ENCODE measurements around the gene NDUFA11. TPM values are rescaled to one million over a fixed set of nuclear protein-coding genes. Genes with fewer than 3 reads are reported as not detected.
"Not testable (repeated sequence)": the region's sequence is repeated elsewhere in the genome, so short reads cannot be mapped to it uniquely, and the experiment has no call there.

NDUFA11 gene
- polyA plus RNA-seq, 4 donors: 129 to 208 (median 143) TPM

DNA sequence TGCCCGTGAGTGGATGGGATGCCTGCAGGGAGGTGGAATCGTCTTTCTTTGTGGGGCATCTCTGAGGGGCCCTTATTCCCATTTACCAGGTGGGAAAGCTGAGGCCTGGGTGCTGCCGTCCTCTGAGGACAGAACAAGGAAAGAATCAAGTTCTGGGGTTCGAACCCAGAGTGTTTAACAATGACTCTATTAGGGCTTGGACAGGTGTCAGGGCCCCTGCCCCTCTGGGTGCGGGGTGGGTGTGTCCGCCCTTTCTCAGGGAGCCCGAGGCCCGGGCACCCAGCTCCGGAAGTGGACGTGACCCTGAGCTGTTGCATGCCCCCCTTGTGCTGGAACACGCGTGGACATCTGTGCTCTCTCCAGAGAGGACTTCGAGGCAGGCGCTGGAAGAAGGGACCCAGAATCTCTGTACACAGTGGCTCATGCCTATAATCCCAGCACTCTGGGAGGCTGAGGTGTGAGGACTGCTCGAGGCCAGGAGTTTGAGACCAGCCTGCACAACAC is 10.8 kb downstream of the NDUFA11 start:
- no peak for DNase-seq (ENCODE audit: low read depth in 4 of 4, low spot score in 3 of 4)

DNA sequence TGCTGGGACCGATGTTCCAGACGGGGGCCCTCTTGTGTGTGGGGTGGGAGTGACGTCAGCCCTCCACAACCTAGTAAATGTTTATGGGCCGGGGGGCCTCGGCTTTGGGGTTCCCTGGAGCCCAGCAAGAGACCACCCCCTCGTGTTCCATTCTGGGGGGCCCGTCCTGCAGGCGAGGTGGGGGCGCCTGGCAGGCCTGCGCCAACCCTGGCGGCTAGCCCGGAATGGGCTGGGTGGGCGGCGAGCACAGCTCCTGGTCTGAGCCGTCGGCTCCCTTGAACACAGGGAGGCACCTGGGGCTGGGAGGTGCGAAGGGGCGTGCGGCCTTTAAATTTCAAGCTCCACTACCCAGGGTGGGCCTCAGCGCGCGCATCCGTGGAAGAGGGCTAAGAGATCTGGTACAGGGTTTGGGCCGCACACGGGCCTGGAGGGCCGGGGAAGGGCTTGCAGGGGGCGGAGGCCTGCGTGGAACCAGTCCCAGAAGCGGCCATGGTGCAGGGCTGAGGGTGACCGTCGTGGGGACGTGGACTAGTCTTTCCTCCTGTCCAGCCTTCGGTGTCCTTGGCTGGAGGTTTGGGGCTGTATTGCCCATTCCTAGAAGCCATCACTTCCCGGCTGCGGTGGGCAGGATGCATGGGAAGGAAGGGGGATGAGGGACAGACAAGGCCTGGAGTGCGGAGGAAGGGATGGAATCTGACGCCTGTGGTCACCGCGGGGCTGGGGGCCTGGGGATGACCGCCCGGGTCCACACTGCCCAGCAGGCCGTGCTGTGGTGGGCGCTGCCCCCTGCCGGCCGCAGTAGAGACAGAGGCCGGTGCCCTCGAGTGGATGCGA is 11.4 kb downstream of the NDUFA11 start:
- DNase-seq (ENCODE audit: low read depth in 4 of 4, low spot score in 3 of 4): no peak

DNA sequence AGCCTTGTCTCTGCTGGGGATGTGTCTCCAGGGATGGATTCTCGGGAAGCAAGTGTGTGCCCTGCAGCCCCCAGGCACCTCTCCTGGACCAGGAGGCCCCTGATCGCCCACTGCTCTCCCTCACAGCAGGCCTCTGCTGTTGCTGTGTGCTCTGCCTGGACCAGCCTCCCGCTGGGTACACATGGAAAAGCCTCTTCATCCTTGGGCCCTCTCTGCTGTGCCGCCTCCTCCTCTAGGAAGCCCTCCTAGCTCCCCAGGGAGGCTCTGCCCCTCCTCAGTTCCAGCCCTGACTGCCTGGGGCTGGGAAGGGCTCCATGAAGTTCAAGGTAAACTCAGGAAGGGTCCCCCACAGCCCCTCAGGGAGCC is 12.0 kb downstream of the NDUFA11 start:
- no peak for DNase-seq (ENCODE audit: low read depth in 4 of 4, low spot score in 3 of 4)

DNA sequence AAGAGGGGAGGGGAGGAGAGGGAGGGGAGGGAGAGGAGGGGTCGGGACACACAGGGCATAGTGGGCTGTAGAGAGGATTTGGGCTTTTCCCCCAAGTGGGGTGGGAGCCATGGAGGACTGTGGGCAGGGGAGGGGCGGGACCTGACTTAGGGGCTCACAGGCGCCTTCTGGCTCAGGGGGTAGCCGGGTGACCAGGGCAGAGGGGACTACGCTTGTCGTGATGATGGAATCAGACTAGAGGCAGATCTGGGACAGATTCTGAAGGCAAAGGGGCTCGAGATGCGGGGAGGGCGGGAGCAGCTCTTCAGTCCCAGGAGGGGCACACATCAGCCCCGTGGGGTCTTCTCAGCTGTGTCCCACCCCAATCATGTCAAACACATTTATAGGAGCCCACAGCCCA is 13.5 kb downstream of the NDUFA11 start:
- no peak for DNase-seq (ENCODE audit: low read depth in 4 of 4, low spot score in 3 of 4)

DNA sequence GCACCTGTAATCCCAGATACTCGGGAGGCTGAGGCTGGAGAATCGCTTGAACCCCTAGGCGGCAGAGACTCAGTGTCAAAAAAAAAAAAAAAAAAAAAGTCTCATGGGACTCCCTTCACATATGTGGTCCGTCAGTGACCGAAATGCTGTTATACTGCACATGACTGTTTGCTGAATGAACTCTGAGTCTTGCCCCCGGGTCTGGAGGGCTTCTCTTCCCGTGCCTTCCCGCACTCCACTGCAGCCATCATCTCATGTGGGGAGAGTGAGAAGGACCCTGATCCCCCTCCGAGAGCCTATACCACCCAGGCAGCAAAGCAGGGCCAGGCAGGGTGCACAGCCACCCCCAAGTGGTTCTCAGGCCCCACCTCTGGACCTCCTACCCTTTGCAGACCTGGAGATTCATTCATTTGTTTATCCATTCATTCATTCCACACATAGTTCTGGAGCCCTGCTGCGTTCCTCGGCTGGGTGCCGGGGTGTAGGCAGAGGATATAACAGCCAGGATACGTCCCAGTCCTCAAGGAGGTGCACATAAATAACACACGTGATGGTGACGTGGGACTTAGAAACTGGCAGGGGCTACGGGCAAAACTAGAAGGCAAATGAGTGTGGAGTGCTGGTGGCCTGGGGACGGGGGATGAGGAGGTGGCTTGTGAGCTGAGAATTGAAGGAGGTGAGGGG is 14.2 kb downstream of the NDUFA11 start:
- DNase-seq (ENCODE audit: low read depth in 4 of 4, low spot score in 3 of 4): no peak

DNA sequence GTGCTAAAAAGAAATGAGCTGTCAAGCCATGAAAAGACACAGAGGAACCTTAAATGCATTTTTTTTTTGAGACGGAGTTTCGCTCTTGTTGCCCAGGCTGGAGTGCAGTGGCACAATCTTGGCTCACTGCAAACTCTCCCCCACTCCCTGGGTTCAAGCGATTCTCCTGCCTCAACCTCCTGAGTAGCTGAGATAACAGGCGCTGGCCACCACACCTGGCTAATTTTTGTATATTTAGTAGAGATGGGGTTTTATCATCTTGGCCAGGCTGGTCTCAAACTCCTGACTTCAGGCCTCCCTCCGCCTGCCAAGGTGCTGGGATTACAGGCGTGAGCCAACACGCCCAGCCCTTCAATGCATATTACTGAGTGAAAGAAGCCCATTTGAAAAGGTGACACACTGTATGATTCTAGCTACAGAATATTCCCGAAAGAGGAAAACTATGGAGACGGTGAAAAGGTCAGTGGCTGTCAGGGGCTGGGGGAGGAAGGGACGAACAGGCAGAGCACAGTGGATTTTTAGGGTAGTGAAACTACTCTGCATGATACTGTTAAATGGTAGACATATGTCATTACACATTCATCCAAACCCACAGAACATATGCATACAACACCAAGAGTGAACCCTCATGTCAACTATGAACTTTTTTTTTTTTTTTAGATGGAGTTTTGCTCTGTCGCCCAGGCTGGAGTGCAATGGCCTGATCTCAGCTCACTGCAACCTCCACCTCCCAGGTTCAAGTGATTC is 19.4 kb downstream of the NDUFA11 start:
- not testable (repeated sequence) for DNase-seq (ENCODE audit: low read depth in 4 of 4, low spot score in 3 of 4)

DNA sequence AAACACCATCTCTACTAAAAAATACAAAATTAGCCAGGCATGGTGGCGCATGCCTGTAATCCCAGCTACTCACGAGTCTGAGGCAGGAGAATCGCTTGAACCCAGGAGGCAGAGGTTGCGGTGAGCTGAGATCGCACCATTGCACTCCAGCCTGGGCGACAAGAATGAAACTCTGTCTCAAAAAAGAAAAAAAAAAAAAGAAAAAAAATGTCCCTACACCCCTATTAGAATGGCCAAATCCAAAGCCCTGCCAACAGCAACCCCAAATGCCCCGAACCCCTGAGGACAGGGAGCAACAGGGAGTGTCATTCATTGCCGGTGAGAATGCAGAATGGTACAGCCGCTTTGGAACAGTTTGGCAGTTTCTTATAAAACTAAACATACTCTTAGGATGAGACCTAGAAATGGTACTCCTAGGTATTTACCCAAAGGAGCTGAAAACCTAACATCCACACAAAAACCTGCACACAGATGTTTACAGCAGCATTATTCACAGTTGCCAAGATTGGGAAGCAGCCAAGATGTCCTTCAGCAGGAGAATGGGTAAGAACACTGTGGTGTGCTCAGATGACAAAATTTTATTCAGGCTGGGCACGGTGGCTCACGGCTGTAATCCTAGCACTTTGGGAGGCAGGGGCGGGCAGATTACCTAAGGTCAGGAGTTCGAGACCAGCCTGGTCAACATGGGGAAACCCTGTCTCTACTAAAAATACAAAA is 20.3 kb downstream of the NDUFA11 start:
- not testable (repeated sequence) for DNase-seq (ENCODE audit: low read depth in 4 of 4, low spot score in 3 of 4)

DNA sequence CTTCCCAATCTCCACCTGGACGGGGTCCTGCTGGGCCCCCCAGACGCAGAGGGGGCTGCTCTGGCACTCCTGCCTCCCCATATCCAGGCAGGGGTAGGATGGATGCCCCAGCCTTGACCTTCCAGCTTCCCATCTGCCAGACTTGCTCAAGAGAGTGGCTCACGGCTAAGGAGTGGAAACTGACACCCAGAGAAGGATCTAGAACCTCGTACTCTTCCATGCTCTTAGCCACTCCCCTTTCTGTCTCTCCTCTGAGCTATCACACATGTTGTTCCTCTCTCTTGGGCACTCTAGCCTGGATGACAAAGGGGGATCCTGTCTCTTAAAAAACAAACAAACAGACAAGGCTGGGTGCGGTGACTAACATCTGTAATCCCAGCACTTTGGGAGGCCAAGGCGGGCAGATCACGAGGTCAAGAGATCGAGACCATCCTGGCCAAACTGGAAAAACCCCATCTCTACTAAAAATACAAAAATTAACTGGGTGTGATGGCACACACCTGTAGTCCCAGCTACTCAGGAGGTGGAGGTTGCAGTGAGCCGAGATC is 21.1 kb downstream of the NDUFA11 start:
- DNase-seq (ENCODE audit: low read depth in 4 of 4, low spot score in 3 of 4): no peak

DNA sequence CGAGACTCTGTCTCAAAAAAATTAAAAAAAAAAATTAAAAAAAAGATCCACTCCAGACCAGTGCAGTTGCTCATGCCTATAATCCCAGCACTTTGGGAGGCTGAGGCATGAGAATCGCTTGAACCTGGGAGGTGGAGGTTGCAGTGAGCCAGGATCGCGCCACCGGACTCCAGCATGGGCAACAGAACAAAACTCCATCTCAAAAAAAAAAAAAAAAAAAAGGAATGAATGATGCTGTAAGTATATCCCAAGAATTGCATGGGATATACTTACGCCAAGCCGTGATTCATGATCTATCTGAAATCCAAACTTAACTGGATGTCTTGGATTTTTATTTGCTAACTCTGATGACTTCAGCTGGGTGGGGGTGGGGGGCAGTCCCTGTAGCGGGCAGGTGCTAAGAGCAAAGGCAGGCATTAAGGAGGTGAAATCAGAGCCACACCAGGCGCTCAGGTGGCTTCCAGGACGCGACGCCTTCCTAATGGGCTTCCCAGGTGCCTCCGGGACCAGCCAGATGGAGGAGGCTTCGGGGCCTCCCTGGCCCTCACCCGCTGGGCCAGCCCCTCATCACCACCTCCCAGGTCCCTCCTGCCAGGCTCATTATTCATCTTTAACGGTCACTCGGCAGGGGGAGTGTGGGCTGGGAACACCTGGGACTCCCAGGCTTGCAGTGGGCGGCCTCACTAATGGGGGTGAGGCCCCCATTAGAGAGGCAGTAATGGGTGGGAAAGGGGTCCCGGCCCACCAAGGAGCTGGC is 21.9 kb downstream of the NDUFA11 start:
- DNase-seq (ENCODE audit: low read depth in 4 of 4, low spot score in 3 of 4): no peak

DNA sequence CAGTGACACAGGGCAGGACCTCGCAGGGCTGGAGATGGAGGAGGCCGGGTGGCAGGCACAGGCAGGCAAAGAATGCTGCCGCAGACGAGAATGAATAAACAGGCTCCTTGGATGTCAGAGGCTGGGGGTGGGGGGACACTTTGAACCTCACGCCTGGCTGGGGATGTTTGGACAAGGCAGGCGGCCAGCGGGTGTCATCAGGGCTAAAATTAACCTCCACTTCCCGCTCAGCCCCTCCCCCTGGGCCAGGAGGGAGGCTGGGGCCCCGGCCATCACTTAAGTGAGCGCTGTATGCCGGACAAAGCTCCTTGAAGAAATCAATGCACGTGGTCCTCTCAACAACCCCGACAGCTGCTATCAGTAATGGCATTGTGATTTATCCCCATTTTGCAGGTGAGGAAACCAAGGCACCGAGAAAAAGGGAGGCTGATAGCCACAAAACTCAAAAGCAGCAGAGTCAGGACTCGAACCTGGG is 22.9 kb downstream of the NDUFA11 start:
- DNase-seq (ENCODE audit: low read depth in 4 of 4, low spot score in 3 of 4): peak in 1 of 4 donors; percentile 43

DNA sequence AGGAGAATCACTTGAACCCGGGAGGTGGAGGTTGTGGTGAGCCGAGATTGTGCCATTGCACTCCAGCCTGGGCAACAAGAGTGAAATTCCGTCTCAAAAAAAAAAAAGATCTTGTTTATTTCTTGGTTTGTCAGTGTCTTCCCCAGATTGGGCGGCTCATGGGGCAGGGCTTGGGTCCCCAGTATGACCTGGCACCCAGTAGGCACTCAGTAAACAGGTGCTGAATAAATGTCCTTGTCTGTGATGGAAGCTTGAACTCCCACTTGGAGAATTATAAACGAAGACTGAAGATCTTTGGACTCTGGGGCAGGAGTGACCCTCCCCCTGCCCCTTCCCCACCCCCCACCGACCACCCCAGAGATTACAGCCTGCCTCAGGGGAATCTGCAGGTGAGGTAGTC is 23.4 kb downstream of the NDUFA11 start:
- DNase-seq (ENCODE audit: low read depth in 4 of 4, low spot score in 3 of 4): no peak

DNA sequence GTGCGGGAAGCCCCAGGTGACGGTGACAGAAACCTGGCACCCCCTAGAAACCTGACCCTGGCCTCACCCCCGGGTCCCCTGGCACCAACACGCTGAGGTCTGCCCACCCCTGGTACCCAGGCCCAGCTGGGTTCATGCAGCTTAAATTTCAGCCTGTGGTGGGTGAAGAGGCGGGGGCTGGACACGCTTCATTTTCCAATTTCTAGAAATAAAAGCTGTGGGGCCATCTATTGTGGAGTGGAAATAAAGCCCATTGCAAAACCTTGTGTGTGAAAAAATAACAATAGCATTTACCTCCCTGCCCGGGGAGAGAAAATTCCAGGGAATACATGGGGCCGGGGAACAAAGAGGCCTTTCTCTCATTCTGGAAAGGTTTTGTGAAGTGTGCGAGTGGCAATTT is 25.7 kb downstream of the NDUFA11 start:
- no peak for DNase-seq (ENCODE audit: low read depth in 4 of 4, low spot score in 3 of 4)

DNA sequence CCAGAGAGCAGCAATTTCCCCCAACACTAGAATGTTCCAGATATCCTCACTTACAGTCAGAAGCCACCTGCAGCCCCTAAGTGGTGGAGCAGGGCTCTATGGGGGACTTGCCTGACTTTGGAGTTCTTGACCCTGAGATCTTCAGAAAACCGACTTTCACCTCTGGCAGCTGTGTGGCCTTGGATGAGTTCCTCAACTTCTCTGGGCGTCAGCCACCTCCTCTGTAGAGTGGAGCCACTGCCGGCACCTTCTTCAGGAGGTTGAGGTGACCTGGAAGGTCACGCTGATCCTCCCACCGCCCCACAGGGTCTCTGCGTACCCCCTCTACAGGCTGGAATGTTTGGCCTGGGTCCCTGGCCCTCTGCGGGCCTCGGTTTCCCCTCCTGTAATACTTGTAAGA is 26.2 kb downstream of the NDUFA11 start:
- no peak for DNase-seq (ENCODE audit: low read depth in 4 of 4, low spot score in 3 of 4)

DNA sequence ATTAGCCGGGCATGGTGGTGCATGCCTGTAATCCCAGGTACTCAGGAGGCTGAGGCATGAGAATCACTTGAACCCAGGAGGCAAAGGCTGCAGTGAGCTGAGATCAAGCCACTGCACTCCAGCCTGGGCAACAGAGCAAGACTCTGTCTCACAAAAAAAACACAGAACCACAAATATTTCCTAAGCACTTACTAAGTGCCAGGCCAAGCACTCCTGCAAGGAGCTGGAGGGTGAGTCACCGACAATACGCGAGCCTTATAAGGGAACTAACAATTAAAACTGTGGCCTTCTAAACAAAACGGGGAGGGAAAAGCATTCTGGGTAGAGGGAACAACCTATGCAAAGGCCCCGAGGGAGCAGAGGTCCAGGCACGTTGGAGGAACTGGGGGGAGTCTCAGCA is 29.1 kb downstream of the NDUFA11 start:
- not testable (repeated sequence) for DNase-seq (ENCODE audit: low read depth in 4 of 4, low spot score in 3 of 4)

DNA sequence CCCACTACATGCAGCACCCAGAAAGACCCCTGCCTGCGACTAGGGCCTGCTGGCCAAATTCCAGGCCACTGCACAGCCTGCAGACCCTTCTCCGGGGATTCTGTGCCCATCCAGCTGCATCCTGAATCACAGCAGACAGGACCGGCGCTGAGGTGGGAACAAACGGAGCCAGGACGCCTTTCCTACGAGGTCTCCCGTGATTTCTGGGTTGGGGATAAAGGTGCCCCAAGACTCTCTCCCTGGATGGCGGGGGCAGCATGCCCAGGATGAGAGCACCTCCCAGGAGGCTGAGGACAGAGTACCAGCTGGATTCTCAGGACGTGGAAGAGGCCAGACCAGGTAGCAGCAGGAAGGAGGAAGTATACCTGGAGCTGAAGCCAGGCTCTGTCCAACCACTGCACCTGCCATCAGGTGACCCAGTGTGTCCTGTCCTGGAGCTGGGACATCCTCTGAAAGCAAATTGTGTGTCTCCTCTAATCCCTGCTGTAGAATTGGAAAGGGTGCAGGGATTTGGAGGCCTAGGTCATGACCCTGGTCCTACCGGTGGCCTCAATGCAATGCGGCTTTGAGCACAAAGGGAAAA is 29.9 kb downstream of the NDUFA11 start:
- DNase-seq (ENCODE audit: low read depth in 4 of 4, low spot score in 3 of 4): no peak

DNA sequence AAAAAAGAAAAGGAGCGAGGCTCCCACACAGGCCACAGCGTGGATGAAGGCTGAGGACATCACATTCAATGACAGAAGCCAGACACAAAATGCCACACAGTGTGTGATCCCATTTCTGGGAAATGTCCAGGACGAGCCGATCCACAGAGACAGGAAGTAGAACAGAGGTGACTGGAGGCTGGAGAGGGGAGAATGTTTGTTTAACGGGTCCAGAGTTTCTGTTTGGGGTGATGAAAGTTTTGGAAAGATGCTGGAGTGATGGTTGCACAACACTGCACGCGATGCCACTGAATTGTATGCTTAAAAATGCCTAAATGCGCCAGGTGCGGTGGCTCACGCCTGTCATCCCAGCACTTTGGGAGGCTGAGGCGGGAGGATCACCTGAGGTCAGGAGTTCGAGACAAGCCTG is 32.6 kb downstream of the NDUFA11 start:
- DNase-seq (ENCODE audit: low read depth in 4 of 4, low spot score in 3 of 4): no peak

DNA sequence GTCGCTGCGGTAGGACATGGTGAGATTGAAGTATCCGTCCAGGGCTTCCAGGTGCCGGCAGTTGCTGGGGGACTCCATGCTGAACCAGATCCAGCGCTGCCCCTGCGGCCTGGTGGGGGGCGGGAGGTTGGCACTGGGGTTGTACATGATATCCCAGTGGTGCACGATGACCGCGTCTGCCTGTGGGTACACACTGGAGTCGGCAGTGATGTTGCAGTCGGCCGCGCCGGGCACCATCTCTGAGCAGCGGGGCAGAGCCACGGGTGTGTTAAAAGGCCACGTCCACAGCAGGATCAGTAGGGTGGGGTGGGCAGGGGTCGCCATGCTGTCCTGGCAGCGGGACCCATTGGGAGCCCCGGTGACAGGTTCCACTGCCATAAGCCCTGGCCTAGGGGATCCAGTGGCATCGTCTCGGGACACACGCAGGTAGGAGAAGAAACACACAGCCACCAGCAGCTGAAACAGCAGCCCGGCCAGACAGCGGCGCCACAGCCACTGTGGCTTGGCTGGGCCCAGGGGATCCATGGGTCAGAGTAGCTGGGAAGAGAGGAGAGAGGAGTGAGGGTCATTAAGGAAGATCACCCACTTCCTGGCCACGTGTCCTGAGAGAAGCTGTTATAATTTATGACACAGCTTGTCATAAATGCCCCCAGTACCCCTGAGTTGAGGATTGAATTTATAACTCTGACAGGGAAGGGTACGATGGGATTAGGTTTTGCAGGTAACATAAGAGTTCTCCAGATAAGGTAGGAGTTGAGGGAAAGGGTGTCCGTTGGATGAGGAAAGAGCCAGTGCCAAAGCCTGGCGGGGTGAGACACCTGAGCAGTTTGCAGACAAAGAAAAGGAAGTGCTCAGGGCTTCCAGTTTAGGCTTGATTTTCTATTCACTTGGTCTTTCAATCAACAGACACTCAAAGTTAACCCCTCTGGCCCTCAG is 36.1 kb downstream of the NDUFA11 start:
- no peak for DNase-seq (ENCODE audit: low read depth in 4 of 4, low spot score in 3 of 4)

DNA sequence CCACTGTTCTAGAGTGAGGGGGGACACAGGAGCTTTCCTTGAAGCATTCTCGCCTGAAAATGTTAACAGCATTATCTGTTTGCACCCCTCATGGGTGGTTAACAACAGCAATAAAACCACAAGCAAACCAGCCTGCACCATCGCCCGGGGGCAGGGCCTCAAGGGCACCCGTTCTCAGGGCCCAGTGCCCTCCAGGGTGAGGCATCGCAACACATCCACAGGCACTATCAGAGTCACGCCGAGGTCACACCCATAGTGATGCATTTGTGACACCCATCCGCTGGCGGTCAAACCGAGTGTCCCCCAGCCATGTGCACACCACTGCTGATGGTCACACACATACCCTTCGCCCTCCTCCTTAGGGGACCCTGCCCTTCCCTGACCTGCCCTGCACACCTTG is 37.8 kb downstream of the NDUFA11 start:
- no peak for DNase-seq (ENCODE audit: low read depth in 4 of 4, low spot score in 3 of 4)

Data from left renal pelvis (tissue), 4 donors.